Gastroesophageal sphincter (tissue), 3 donors: Measurements from ENCODE around the gene PUS10.

ENCODE experiments used
- EP300 ChIP-seq: sonication (generic); formaldehyde crosslinking; IDR thresholded peaks from one replicate; pipeline ENCODE4 v1.6.1; 2017; ENCODE audit warnings: antibody characterized with exemption, mild to moderate bottlenecking
- POLR2A ChIP-seq, 2 donors: fragments of 450-650 bp; IDR thresholded peaks; one replicate each; pipeline ENCODE4 v1.6.1; 2017; ENCODE audit warnings: antibody characterized with exemption in 2 of 2, mild to moderate bottlenecking in 2 of 2, moderate library complexity in 1 of 2
- POLR2AphosphoS5 ChIP-seq: sonication (generic); formaldehyde crosslinking; IDR thresholded peaks from one replicate; pipeline ENCODE4 v1.6.1; 2017; ENCODE audit warnings: antibody characterized with exemption
- TF ChIP-seq, protein P1 (sequence below), 4 experiments: fragments of 200-600 bp in 2 of 4; fragments of 450-650 bp in 2 of 4; sonication (generic) in 1 of 4; IDR thresholded peaks; one replicate each; pipeline ENCODE4 v1.5.1; 2017 to 2019; ENCODE audit warnings: antibody characterized with exemption in 4 of 4, mild to moderate bottlenecking in 2 of 4, moderate library complexity in 2 of 4

GRCh38 chr2:60899230-60899891 is 118.7 kb downstream of the PUS10 start:
- TF ChIP-seq, protein P1, sequence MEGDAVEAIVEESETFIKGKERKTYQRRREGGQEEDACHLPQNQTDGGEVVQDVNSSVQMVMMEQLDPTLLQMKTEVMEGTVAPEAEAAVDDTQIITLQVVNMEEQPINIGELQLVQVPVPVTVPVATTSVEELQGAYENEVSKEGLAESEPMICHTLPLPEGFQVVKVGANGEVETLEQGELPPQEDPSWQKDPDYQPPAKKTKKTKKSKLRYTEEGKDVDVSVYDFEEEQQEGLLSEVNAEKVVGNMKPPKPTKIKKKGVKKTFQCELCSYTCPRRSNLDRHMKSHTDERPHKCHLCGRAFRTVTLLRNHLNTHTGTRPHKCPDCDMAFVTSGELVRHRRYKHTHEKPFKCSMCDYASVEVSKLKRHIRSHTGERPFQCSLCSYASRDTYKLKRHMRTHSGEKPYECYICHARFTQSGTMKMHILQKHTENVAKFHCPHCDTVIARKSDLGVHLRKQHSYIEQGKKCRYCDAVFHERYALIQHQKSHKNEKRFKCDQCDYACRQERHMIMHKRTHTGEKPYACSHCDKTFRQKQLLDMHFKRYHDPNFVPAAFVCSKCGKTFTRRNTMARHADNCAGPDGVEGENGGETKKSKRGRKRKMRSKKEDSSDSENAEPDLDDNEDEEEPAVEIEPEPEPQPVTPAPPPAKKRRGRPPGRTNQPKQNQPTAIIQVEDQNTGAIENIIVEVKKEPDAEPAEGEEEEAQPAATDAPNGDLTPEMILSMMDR (IDR thresholded peaks at IDR 0.05), result no peak
- TF ChIP-seq POLR2AphosphoS5, result no peak
- no peak for TF ChIP-seq EP300
- no peak for TF ChIP-seq POLR2A (IDR thresholded peaks at IDR 0.05)
